SK-N-MC (cell line): ENCODE data around the gene VEZT.

Source experiments
- DNase-seq: peaks from one replicate; pipeline ENCODE4 v3.0.0-alpha.2; 2011; ENCODE audit warnings: low read depth, low spot score
- H3K27ac ChIP-seq: fragments of 200-600 bp; sonication (generic); 2 replicates; pipeline ENCODE4 v1.5.1; 2016; ENCODE audit warnings: mixed run types
- H3K36me3 ChIP-seq: fragments of 200-600 bp; sonication (generic); 2 replicates; pipeline ENCODE4 v1.6.1; 2017; ENCODE audit warnings: antibody characterized with exemption, low read length, mixed read lengths; ENCODE audit not compliant: insufficient read depth
- H3K4me3 ChIP-seq: fragments of 200-600 bp; sonication (generic); 2 replicates; pipeline ENCODE4 v1.5.1; 2016
- H3K9ac ChIP-seq: fragments of 200-600 bp; sonication (generic); 2 replicates; pipeline ENCODE4 v1.8.0; 2017; ENCODE audit warnings: mixed run types, mixed read lengths; ENCODE audit not compliant: insufficient read length
- H3K9me3 ChIP-seq: fragments of 200-600 bp; sonication (generic); 2 replicates; pipeline ENCODE4 v1.6.1; 2017; ENCODE audit warnings: low read depth, mild to moderate bottlenecking, antibody characterized with exemption, low read length, moderate library complexity, mixed read lengths
- EZH2 ChIP-seq: fragments of 200-600 bp; sonication (generic); IDR thresholded peaks from one replicate; pipeline ENCODE4 v1.6.1; 2017; ENCODE audit warnings: antibody characterized with exemption
- FOXP2 ChIP-seq: optimal IDR thresholded peaks from 2 replicates; pipeline ENCODE3; 2011; ENCODE audit warnings: mild to moderate bottlenecking, moderate library complexity; ENCODE audit not compliant: insufficient read depth; ENCODE audit errors: extremely low read length, control extremely low read depth
- POLR2AphosphoS5 ChIP-seq: IDR thresholded peaks from 2 replicates; pipeline ENCODE4 v1.6.1; 2012; ENCODE audit warnings: mild to moderate bottlenecking, low read depth, low read length, borderline replicate concordance

The VEZT gene, protein sequence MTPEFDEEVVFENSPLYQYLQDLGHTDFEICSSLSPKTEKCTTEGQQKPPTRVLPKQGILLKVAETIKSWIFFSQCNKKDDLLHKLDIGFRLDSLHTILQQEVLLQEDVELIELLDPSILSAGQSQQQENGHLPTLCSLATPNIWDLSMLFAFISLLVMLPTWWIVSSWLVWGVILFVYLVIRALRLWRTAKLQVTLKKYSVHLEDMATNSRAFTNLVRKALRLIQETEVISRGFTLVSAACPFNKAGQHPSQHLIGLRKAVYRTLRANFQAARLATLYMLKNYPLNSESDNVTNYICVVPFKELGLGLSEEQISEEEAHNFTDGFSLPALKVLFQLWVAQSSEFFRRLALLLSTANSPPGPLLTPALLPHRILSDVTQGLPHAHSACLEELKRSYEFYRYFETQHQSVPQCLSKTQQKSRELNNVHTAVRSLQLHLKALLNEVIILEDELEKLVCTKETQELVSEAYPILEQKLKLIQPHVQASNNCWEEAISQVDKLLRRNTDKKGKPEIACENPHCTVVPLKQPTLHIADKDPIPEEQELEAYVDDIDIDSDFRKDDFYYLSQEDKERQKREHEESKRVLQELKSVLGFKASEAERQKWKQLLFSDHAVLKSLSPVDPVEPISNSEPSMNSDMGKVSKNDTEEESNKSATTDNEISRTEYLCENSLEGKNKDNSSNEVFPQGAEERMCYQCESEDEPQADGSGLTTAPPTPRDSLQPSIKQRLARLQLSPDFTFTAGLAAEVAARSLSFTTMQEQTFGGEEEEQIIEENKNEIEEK

DNA sequence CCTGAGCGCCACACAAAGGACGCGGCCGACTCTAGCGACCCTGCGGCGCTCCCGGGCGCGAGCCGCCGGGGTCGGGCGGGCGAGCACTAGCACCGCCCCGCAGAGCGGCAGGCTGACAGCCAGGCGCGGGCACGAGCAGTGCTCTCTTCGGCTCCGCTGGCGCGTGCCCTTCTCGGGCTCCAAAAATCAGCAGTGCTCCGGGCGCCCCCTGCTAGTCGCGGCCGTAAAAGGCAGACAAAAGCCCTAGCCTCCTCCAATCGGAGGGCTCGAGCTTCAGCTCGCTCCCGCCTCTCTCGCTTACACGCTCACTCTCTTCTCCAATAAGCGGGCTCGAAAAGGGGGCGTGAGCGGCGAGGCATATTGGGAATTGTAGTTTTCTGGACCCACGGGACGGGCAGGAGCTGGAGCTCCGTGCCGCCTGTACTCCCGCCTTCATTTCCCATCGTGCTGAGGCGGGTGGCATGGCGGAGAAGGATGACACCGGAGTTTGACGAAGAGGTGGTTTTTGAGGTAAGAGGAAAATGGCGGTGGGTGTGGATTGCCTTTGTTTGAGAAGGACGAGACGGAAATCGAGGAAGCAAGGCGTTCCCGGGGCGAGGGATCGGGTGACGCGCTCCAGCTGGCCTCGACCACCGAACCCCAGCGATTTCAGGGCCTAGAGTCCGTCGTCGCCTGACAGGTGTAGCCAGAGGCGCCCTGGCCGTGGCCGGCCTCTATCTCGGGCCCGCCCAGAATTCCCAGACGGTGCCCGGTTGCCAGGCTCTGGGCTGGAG lies at the start of gene VEZT, which contains the start of gene FGD6:
VEZT (plus strand) TSS at position 431 of the 773 bp plus-strand sequence; CDS start at position 475, 44 bp downstream.
FGD6 (minus strand) TSS at position 91 of the 773 bp plus-strand sequence. CDS start 227 bp downstream, outside the sequence.
- peak within 1 kb of the TSS; percentile 87 for H3K27ac ChIP-seq

DNA sequence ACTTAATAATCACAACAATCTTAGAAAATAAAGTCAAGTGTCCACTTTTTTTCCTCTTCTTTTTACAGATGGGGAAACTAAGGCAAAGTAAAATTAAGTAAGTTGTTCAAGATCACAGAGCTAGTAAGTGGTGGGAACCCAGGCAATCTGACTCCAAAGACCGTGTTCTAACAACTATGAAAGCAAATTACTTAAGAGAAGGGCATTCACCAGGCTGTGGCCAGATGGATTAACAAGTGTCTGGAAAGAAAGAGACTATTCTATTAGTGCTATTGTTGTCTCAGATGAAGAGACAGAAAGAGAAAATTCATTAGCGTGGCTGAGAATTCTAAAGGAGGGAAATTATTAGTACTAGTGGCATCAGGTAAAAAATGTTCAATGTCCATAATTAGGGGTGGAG lies 48.9 kb upstream of the VEZT start:
- Histone ChIP-seq H3K36me3 (peaks cover 6% of the 10 kb centered on the region; the same call in 1 of the 2 replicates), H3K9ac (no peak overlapping the region), H3K9me3 (no peaks in the 10 kb centered on the region), H3K4me3 (no peak overlapping the region), H3K27ac (no peak overlapping the region)
- no peak for DNase-seq
- TF ChIP-seq FOXP2 (no peak), POLR2AphosphoS5 (no peak)

More for the DNA sequence above, at the start of gene VEZT, which contains the start of gene FGD6:
- Histone ChIP-seq H3K9ac (peak within 1 kb of the TSS; percentile 93), H3K9me3 (no peaks in the 10 kb centered on the region), H3K36me3 (peaks cover 14% of the 10 kb centered on the region), H3K4me3 (peak within 1 kb of the TSS; percentile 99)
- peak; percentile 96 for DNase-seq
- TF ChIP-seq EZH2 (no peak), POLR2AphosphoS5 (peak; percentile 87), FOXP2 (peak; percentile 73)

DNA sequence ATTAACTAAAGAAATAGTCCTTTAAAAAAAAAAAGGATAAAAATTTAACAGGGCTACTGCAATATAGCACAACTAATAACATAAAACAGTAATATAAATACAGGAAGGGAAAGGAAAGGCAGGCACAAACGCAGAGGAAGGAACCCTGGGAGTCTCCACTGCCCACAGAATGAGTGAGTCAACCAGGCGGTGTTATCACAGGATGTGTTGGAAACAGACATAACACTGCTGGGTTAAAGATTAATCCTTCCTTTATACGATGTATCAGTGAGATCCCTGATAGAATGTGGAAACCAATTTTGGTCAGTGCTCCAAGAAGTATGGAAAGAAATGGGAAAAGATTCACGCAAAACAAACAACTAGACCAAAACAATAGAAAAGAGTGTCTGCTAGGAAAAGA lies 48.2 kb upstream of the VEZT start:
- H3K9me3 ChIP-seq, result no peaks in the 10 kb centered on the region
- no peak overlapping the region for H3K27ac ChIP-seq
- H3K9ac ChIP-seq, result no peak overlapping the region
- no peak for TF ChIP-seq FOXP2
- no peak overlapping the region for H3K4me3 ChIP-seq
- H3K36me3 ChIP-seq, result peaks cover 6% of the 10 kb centered on the region; the same call in 1 of the 2 replicates
- no peak for DNase-seq

DNA sequence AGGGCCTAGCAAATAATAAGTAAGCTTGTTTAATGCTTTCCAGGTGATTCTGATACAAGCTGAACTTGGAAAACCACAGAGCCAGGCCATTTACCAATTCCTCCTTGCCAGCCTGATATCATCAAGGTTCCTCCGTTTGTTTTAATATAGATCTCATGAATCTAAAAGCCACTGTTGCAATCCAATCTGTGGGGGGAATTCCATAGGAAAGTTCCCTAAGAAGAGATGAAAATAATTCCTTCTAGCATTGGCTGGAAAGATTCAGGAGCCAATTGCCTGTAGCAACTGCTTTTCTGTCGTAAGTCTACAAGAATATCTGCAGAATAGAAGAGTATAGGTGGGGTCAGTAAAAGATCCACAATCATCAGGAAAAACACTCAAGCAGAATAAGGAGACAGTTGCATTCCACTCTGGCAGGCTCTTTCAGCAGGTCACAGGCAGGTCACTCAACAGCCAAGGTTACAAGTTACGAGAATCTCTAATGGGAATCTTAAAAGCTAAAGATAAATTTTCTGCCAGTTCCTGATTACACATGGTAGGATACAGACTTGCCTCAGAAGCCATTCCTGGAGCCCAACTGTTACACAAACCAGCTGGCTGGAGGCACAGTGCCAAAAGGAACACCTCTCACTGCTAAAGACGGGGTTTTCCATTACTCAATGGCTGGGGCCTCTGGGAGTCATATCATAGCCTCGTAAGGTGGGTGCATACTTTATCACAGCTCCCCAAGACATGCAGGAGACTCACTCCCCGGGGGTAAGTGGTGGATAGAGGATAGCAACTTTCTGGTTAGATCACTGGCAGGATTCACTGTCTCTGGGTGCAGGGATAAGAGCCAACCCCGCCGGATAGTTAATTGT lies 44.0 kb upstream of the VEZT start:
- no peak overlapping the region for H3K27ac ChIP-seq
- DNase-seq, result no peak
- no peak for TF ChIP-seq POLR2AphosphoS5
- no peak for TF ChIP-seq EZH2
- no peak for TF ChIP-seq FOXP2
- H3K36me3 ChIP-seq, result peaks cover 6% of the 10 kb centered on the region; the same call in 1 of the 2 replicates
- H3K4me3 ChIP-seq, result no peak overlapping the region
- no peaks in the 10 kb centered on the region for H3K9me3 ChIP-seq
- H3K9ac ChIP-seq, result no peak overlapping the region

DNA sequence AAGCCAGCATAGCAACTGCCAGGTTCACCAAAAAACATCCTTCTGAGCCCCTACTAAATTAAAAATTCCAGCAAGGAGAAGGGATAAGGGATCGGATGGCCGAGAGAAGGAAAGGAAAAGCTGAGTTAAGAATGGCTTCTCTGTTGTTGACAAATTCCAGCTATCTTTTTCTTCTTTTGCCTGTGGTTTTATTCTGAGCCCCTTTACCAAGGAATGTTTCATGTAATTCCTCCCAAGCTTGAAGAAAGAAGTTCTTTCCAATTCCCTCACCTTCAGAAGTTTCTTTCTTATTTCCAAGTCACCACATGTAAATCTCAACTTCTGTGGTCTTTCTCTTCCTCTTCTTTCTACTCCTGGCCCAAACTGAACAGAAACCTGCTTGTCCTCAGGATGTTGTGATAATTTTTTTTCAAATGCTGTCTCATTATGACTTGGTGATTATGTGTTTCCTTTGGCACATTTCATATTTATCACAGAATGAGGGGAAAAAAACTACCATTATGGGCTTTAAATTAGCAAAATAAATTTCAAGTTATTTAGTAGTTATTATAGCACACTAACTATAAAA lies 40.3 kb upstream of the VEZT start:
- H3K9me3 ChIP-seq, result no peaks in the 10 kb centered on the region
- H3K36me3 ChIP-seq, result no peaks in the 10 kb centered on the region
- no peak overlapping the region for H3K27ac ChIP-seq
- H3K4me3 ChIP-seq, result no peak overlapping the region
- H3K9ac ChIP-seq, result no peak overlapping the region
- no peak for DNase-seq
- TF ChIP-seq FOXP2 (no peak), POLR2AphosphoS5 (no peak), EZH2 (no peak)

DNA sequence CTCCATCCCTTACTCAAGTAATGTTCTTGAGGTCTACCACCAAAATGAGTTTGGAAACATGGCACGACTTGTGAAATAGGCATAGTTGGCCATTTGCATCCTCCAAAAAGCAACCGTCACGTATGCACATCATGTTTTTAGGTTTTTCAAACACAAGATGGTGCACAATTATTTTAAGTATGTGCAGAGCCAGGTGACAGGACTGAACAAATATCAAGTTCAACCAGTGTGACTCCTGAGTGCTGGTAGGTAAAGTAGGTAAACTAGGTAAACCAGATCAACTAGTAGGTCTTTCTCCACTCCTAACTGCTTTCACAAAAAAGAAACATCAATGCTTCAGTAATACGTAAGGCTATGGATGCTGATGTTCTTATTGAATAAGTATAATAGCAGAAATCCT lies 39.5 kb upstream of the VEZT start:
- Histone ChIP-seq H3K36me3 (no peaks in the 10 kb centered on the region), H3K9me3 (no peaks in the 10 kb centered on the region), H3K4me3 (no peak overlapping the region), H3K9ac (no peak overlapping the region), H3K27ac (no peak overlapping the region)
- DNase-seq, result no peak
- TF ChIP-seq EZH2, result no peak

DNA sequence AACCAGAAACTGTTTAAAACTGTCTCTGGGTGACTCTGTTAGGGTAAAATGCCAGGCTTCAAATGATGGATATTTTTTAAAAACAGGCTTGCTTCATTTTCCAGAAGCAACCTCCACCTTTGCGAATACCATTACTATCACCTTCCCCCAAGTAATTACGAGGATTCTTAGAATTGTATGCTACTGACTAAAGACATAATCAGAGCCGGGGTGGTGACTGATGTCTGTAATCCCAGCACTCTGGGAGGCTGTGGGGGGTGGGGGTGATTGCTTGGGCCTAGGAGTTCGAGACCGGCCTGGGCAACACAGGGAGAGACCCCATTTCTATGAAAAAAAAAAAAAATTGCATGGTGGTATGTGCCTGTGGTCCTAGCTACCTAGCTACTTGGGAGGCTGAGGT lies 38.6 kb upstream of the VEZT start:
- no peaks in the 10 kb centered on the region for H3K9me3 ChIP-seq
- no peak for TF ChIP-seq EZH2
- TF ChIP-seq POLR2AphosphoS5, result no peak
- no peak for TF ChIP-seq FOXP2
- no peak overlapping the region for H3K27ac ChIP-seq
- DNase-seq, result no peak
- H3K36me3 ChIP-seq, result no peaks in the 10 kb centered on the region
- H3K4me3 ChIP-seq, result no peak overlapping the region
- no peak overlapping the region for H3K9ac ChIP-seq
